PC-9 (cell line): Measurements from ENCODE around the gene SLC22A23. TPM values are rescaled to one million over a fixed set of nuclear protein-coding genes. Genes with fewer than 3 reads are reported as not detected.

Experiments used
- BruUV-seq: library from RNA; stranded (reverse); fragments of 400-500 nt; replicated peaks from 2 replicates; lab custom pipeline; 2021; lab: Mats Ljungman, UMichigan
- CTCF ChIA-PET: fragments of 300-600 bp; sonication (Branson Sonifier 250); formaldehyde crosslinking; loops from one replicate; lab custom pipeline; 2022; ENCODE audit warnings: antibody characterized with exemption; lab: Charles Lee
- POLR2A ChIA-PET: fragments of 300-600 bp; sonication (Branson Sonifier 250); formaldehyde crosslinking; loops from one replicate; lab custom pipeline; 2022; ENCODE audit warnings: antibody characterized with exemption; ENCODE audit not compliant: unreplicated experiment; lab: Charles Lee
- DNase-seq, 2 experiments: peaks; one replicate each; pipeline versions ENCODE4 v3.0.0 to v3.0.0-alpha.2; 2015 to 2022; ENCODE audit warnings: mixed read lengths in 1 of 2
- H2AFZ ChIP-seq: fragments of 200-600 bp; sonication (generic); 2 replicates; pipeline ENCODE4 v1.8.1; 2017; ENCODE audit warnings: antibody characterized with exemption
- H3F3A ChIP-seq: fragments of 200-600 bp; sonication (generic); 2 replicates; pipeline ENCODE4 v1.8.1; 2017; ENCODE audit warnings: antibody characterized with exemption, mild to moderate bottlenecking, low read depth; ENCODE audit not compliant: insufficient read depth
- H3K27ac ChIP-seq: fragments of 200-600 bp; sonication (generic); 2 replicates; pipeline ENCODE4 v1.6.1; 2016; ENCODE audit warnings: mixed run types
- H3K27me3 ChIP-seq: fragments of 200-600 bp; sonication (generic); 2 replicates; pipeline ENCODE4 v1.6.1; 2016; ENCODE audit warnings: low read depth, mixed run types; ENCODE audit not compliant: insufficient read depth
- H3K36me3 ChIP-seq: fragments of 200-600 bp; sonication (generic); 2 replicates; pipeline ENCODE4 v1.6.1; 2016; ENCODE audit warnings: low read depth, mixed run types
- H3K4me1 ChIP-seq: fragments of 200-600 bp; sonication (generic); replicated peaks from 2 replicates; pipeline ENCODE4 v1.6.1; 2016; ENCODE audit warnings: mixed run types; ENCODE audit not compliant: insufficient read depth
- H3K4me2 ChIP-seq: fragments of 200-600 bp; sonication (generic); 2 replicates; pipeline ENCODE4 v1.6.1; 2017; ENCODE audit warnings: mixed run types
- H3K4me3 ChIP-seq: fragments of 200-600 bp; sonication (generic); 2 replicates; pipeline ENCODE4 v1.6.1; 2016; ENCODE audit warnings: mixed run types
- H3K79me2 ChIP-seq: fragments of 200-600 bp; sonication (generic); 2 replicates; pipeline ENCODE4 v1.6.1; 2017; ENCODE audit warnings: low read depth, mixed run types
- H3K9me2 ChIP-seq: fragments of 200-600 bp; sonication (generic); 2 replicates; pipeline ENCODE4 v1.8.1; 2017; ENCODE audit warnings: mild to moderate bottlenecking; ENCODE audit not compliant: insufficient read depth
- H3K9me3 ChIP-seq: fragments of 200-600 bp; sonication (generic); 2 replicates; pipeline ENCODE4 v1.8.1; 2016; ENCODE audit warnings: low read depth; ENCODE audit not compliant: insufficient read depth
- H4K20me1 ChIP-seq: fragments of 200-600 bp; sonication (generic); 2 replicates; pipeline ENCODE4 v1.8.1; 2017; ENCODE audit not compliant: insufficient read depth
- CTCF ChIP-seq: fragments of 200-600 bp; sonication (generic); conservative IDR thresholded peaks from 2 replicates; pipeline ENCODE4 v1.6.1; 2017; ENCODE audit warnings: mixed run types, antibody characterized with exemption, mild to moderate bottlenecking, moderate library complexity
- EZH2 ChIP-seq: fragments of 200-600 bp; sonication (generic); IDR thresholded peaks from 2 replicates; pipeline ENCODE4 v1.8.0; 2017; ENCODE audit warnings: antibody characterized with exemption, low read depth
- intact Hi-C: fragments of 100-400 bp; cut with micrococcal nuclease; formaldehyde crosslinking; loops from one replicate; pipeline ENCODE4 v1.10.0; 2022; ENCODE audit not compliant: unreplicated experiment
- total RNA-seq: library from RNA; stranded (reverse); gene quantifications from 2 replicates; pipeline ENCODE4 v1.2.3, GENCODE V29; 2021

Gene SLC22A23
- total RNA-seq, 1 experiment from 2014 or later: 13.5 TPM

- Histone ChIP-seq H3K4me2 (peak overlapping the region; percentile 97), H3K9me2 (no peaks in the 10 kb centered on the region), H3K4me1 (peaks cover 14% of the 10 kb centered on the region), H4K20me1 (no peaks in the 10 kb centered on the region; the same call in 1 of the 2 replicates), H3K27me3 (no peaks in the 10 kb centered on the region), H3F3A (no peaks in the 10 kb centered on the region), H3K27ac (no peak overlapping the region), H3K36me3 (no peaks in the 10 kb centered on the region), H3K4me3 (peak overlapping the region; percentile 77), H3K79me2 (peaks cover 23% of the 10 kb centered on the region), H3K9me3 (no peaks in the 10 kb centered on the region), H2AFZ (peak overlapping the region; percentile 75)
- POLR2A ChIA-PET: no interaction called here
- intact Hi-C loops: loop anchor here (2.0 to 5.0 kb wide), 3 partner anchors 37 to 157 kb away; no protein-coding TSS in a partner anchor
- DNase-seq: peak in 1 of 2 experiments; percentile 14
- no peak for TF ChIP-seq EZH2
- no peak for TF ChIP-seq CTCF
- no TSS peak for BruUV-seq
- CTCF ChIA-PET: no interaction called here
Observed at GRCh38 chr6:3455569-3456394, 1.1 kb downstream of the SLC22A23 start.

- Histone ChIP-seq H3K4me3 (peak overlapping the region; percentile 77), H3K27me3 (no peaks in the 10 kb centered on the region), H3K9me2 (no peaks in the 10 kb centered on the region), H3K9me3 (no peaks in the 10 kb centered on the region), H3K79me2 (peaks cover 23% of the 10 kb centered on the region), H3K27ac (no peak overlapping the region), H3K4me2 (peak overlapping the region; percentile 97), H3K4me1 (peaks cover 14% of the 10 kb centered on the region), H4K20me1 (no peaks in the 10 kb centered on the region; the same call in 1 of the 2 replicates), H3K36me3 (no peaks in the 10 kb centered on the region), H3F3A (no peaks in the 10 kb centered on the region), H2AFZ (peak overlapping the region; percentile 75; the same call in 1 of the 2 replicates)
- no peak for DNase-seq
- POLR2A ChIA-PET: interaction anchor here (0.6 kb wide), 1 partner anchor 13 kb away, joined by 5 read pairs; no protein-coding TSS in a partner anchor
- CTCF ChIA-PET: interaction anchor here (1.1 kb wide), 1 partner anchor 35 kb away, joined by 3 read pairs; no protein-coding TSS in a partner anchor
- no peak for TF ChIP-seq EZH2
- TF ChIP-seq CTCF: no peak
- TSS peak; percentile 32 for BruUV-seq
- intact Hi-C loops: loop anchor here (5.0 kb wide), 2 partner anchors 62 to 157 kb away; no protein-coding TSS in a partner anchor
Observed at GRCh38 chr6:3455147-3455568, 1.7 kb downstream of the SLC22A23 start.

- BruUV-seq: no TSS peak
Observed at GRCh38 chr6:3454273-3455010, 2.4 kb downstream of the SLC22A23 start.

More at GRCh38 chr6:3454273-3455010, 2.4 kb downstream of the SLC22A23 start:
- Histone ChIP-seq H3K4me2 (peak overlapping the region; percentile 97), H3K9me2 (no peaks in the 10 kb centered on the region), H3K79me2 (peaks cover 23% of the 10 kb centered on the region), H3K27me3 (no peaks in the 10 kb centered on the region), H3K36me3 (no peaks in the 10 kb centered on the region), H3F3A (no peaks in the 10 kb centered on the region), H3K4me1 (peaks cover 14% of the 10 kb centered on the region), H4K20me1 (no peaks in the 10 kb centered on the region; the same call in 1 of the 2 replicates), H3K4me3 (peak overlapping the region; percentile 77), H2AFZ (no peak overlapping the region), H3K9me3 (no peaks in the 10 kb centered on the region), H3K27ac (no peak overlapping the region)
- ChIA-PET POLR2A (interaction anchor here (0.6 kb wide), 1 partner anchor 12 kb away, joined by 5 read pairs; no protein-coding TSS in a partner anchor), CTCF (interaction anchor here (0.5 to 1.1 kb wide), 3 partner anchors 34 to 118 kb away, joined by 3 read pairs; no protein-coding TSS in a partner anchor)
- no peak for DNase-seq
- intact Hi-C loops: loop anchor here (5.0 kb wide), 2 partner anchors 63 to 158 kb away; no protein-coding TSS in a partner anchor
- TF ChIP-seq EZH2 (no peak), CTCF (no peak)
